Neural crest cell (in vitro differentiated cells): ENCODE results near the gene ZDHHC19. TPM values are rescaled to one million over a fixed set of nuclear protein-coding genes. Genes with fewer than 3 reads are reported as not detected.
"Not testable (repeated sequence)": the region's sequence is repeated elsewhere in the genome, so short reads cannot be mapped to it uniquely, and the experiment has no call there.

Experiments used
- DNase-seq: peaks from one replicate; pipeline ENCODE4 v3.0.0; 2021; ENCODE audit warnings: low read depth, mixed read lengths, low spot score
- H3K27ac Mint-ChIP-seq: one replicate; pipeline ENCODE4 v1.8.0; 2021; ENCODE audit warnings: mild to moderate bottlenecking, mixed read lengths; ENCODE audit not compliant: unreplicated experiment
- H3K27me3 Mint-ChIP-seq: 2 replicates; pipeline ENCODE4 v1.8.0; 2021; ENCODE audit warnings: low read depth, mild to moderate bottlenecking, mixed read lengths
- H3K36me3 Mint-ChIP-seq: 2 replicates; pipeline ENCODE4 v1.8.0; 2021; ENCODE audit warnings: low read depth, mild to moderate bottlenecking, mixed read lengths
- H3K4me1 Mint-ChIP-seq: 2 replicates; pipeline ENCODE4 v1.8.0; 2021; ENCODE audit warnings: mixed read lengths
- H3K4me3 Mint-ChIP-seq: one replicate; pipeline ENCODE4 v1.8.0; 2021; ENCODE audit warnings: mild to moderate bottlenecking, mixed read lengths
- H3K9me3 Mint-ChIP-seq: 2 replicates; pipeline ENCODE4 v1.8.0; 2021; ENCODE audit warnings: mixed read lengths
- total RNA-seq: library from RNA; stranded (reverse); gene quantifications from 2 replicates; pipeline ENCODE4 v1.2.1, GENCODE V29; 2021
- TF ChIP-seq, protein P1 (sequence below): fragments of 200-600 bp; sonication (generic); conservative IDR thresholded peaks from 2 replicates; pipeline ENCODE4 v1.5.0; 2021; ENCODE audit warnings: antibody characterized with exemption, mild to moderate bottlenecking

ZDHHC19 gene
- total RNA-seq, 1 donor from 2014 or later: not detected

GRCh38 chr3:196189566-196190347 is 21.4 kb downstream of the ZDHHC19 start:
- Mint-ChIP-seq H3K4me3 (no peak overlapping the region), H3K9me3 (no peaks in the 10 kb centered on the region), H3K4me1 (peaks cover 15% of the 10 kb centered on the region), H3K27me3 (no peaks in the 10 kb centered on the region), H3K27ac (no peak overlapping the region), H3K36me3 (no peaks in the 10 kb centered on the region)
- TF ChIP-seq, protein P1, sequence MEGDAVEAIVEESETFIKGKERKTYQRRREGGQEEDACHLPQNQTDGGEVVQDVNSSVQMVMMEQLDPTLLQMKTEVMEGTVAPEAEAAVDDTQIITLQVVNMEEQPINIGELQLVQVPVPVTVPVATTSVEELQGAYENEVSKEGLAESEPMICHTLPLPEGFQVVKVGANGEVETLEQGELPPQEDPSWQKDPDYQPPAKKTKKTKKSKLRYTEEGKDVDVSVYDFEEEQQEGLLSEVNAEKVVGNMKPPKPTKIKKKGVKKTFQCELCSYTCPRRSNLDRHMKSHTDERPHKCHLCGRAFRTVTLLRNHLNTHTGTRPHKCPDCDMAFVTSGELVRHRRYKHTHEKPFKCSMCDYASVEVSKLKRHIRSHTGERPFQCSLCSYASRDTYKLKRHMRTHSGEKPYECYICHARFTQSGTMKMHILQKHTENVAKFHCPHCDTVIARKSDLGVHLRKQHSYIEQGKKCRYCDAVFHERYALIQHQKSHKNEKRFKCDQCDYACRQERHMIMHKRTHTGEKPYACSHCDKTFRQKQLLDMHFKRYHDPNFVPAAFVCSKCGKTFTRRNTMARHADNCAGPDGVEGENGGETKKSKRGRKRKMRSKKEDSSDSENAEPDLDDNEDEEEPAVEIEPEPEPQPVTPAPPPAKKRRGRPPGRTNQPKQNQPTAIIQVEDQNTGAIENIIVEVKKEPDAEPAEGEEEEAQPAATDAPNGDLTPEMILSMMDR: no peak
- DNase-seq: no peak

DNA sequence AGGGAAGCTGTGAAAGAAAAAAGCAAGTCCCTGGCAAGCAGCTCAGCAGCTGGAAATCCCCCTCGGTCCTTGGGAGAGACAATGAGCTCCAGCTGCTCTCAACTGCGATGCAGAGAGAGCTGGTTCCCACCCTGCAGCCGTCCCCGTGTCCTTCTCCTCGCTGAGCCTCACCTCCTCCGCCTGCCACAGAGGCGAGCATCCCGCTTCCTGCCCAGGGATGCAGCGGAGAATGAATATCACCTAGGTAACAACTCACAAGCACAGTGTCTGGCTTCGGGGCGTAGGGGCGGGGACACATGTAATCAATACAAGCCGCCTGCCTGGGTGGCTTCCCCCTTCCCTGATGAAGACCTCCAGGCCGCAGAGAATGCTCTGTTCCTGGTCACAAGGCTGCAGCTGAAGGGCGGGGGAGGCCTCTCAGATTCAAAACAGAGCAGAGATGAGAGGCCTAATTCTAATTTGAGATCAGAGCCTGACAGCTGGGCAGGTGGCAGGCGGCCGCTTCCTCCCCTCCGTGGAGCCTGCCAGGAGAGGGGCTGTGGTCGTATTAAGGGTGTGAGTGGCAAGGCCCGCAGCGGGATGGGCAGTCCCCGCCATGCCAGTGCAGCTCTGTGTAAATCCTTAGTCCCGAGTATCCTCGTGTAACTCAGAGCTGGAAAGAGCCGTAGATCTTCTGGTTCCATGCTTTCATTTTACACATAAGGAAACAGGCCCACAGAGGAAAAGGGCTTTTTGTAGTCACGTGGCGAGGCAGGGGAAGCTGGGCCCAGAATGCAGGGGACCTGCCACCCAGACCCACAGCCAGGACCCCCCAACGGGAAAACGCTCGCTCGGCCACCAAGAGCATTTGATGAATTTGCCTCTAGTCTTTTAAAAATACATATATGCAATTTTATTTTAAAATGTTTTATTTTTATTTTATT is 24.3 kb downstream of the ZDHHC19 start:
- H3K27ac Mint-ChIP-seq: peak overlapping the region; percentile 72
- H3K36me3 Mint-ChIP-seq: no peaks in the 10 kb centered on the region
- no peaks in the 10 kb centered on the region for H3K27me3 Mint-ChIP-seq
- peaks cover 13% of the 10 kb centered on the region for H3K4me1 Mint-ChIP-seq
- H3K4me3 Mint-ChIP-seq: no peak overlapping the region
- TF ChIP-seq, protein P1: no peak
- peak; percentile 45 for DNase-seq
- H3K9me3 Mint-ChIP-seq: no peaks in the 10 kb centered on the region

DNA sequence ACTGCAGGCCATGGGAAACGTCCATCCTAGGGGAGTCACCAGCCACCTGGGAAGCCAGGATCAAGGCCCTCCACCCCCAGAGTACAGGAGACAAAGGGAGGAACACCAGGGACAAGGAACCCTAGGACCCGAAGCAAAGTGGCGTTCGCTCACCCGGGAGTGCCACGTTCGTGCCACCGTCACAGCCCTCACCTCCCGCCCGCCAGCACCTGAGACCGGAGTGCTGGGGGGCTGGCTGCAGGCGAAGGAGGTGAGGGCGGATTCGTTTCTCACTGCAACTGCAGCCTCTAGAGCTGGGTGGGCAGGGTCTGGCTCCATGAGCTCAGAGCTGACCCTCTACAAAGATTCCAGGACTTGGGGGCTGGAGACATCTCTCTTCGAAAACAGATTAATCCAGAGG is 26.3 kb downstream of the ZDHHC19 start:
- Mint-ChIP-seq H3K27ac (no peak overlapping the region), H3K27me3 (no peaks in the 10 kb centered on the region), H3K4me3 (no peak overlapping the region), H3K36me3 (no peaks in the 10 kb centered on the region), H3K9me3 (no peaks in the 10 kb centered on the region), H3K4me1 (peaks cover 15% of the 10 kb centered on the region)
- TF ChIP-seq, protein P1: no peak
- no peak for DNase-seq

- not testable (repeated sequence) for H3K27me3 Mint-ChIP-seq, DNase-seq, H3K27ac Mint-ChIP-seq, H3K36me3 Mint-ChIP-seq, H3K9me3 Mint-ChIP-seq, H3K4me3 Mint-ChIP-seq
- H3K4me1 Mint-ChIP-seq: peaks cover 23% of the 10 kb centered on the region
These were observed 27.1 kb downstream of the ZDHHC19 start for GRCh38 chr3:196184169-196184432.

GRCh38 chr3:196181127-196181546 is 30.1 kb downstream of the ZDHHC19 start:
- Mint-ChIP-seq H3K27ac (no peak overlapping the region), H3K4me1 (peaks cover 26% of the 10 kb centered on the region), H3K4me3 (no peak overlapping the region), H3K9me3 (no peaks in the 10 kb centered on the region), H3K27me3 (no peaks in the 10 kb centered on the region), H3K36me3 (no peaks in the 10 kb centered on the region)
- TF ChIP-seq, protein P1: no peak
- DNase-seq: no peak

GRCh38 chr3:196180346-196180745 is 30.9 kb downstream of the ZDHHC19 start:
- H3K4me3 Mint-ChIP-seq: no peak overlapping the region
- H3K27me3 Mint-ChIP-seq: no peaks in the 10 kb centered on the region
- H3K36me3 Mint-ChIP-seq: no peaks in the 10 kb centered on the region
- no peaks in the 10 kb centered on the region for H3K9me3 Mint-ChIP-seq
- peaks cover 30% of the 10 kb centered on the region for H3K4me1 Mint-ChIP-seq
- H3K27ac Mint-ChIP-seq: no peak overlapping the region
- no peak for DNase-seq
- TF ChIP-seq, protein P1: no peak
